CD4-positive, alpha-beta T cell (primary cell): ENCODE results near the gene FBXO21. TPM values are rescaled to one million over a fixed set of nuclear protein-coding genes. Genes with fewer than 3 reads are reported as not detected.

ENCODE experiments used
- ATAC-seq: fragments of 200-7000 bp; cut with Tn5 transposase; one replicate; pipeline ENCODE4 v1.10.0; 2022; ENCODE audit warnings: mild to moderate bottlenecking; ENCODE audit not compliant: poor library complexity
- CTCF ChIA-PET: fragments of 350-600 bp; sonication (Branson Sonifier 250); formaldehyde crosslinking; loops from one replicate; lab custom pipeline; 2021; ENCODE audit warnings: antibody characterized with exemption, inconsistent platforms; lab: Charles Lee
- POLR2A ChIA-PET: fragments of 350-600 bp; sonication (Branson Sonifier 250); formaldehyde crosslinking; loops from one replicate; lab custom pipeline; 2021; ENCODE audit warnings: antibody characterized with exemption, inconsistent platforms; lab: Charles Lee
- DNase-seq, 14 experiments: peaks; one replicate each; pipeline ENCODE4 v3.0.0-alpha.2; 2013 to 2020; ENCODE audit warnings: mixed read lengths in 2 of 14
- H3K27ac ChIP-seq, 2 donors: one replicate each; pipeline versions ENCODE4 v1.5.1 to v1.7.0; 2013; ENCODE audit warnings: low read length in 2 of 2, low read depth in 1 of 2, mild to moderate bottlenecking in 1 of 2
- H3K27me3 ChIP-seq, 2 experiments: 1 replicate in 1 of 2; 2 replicates in 1 of 2; pipeline versions ENCODE4 v1.6.1 to v1.7.0; 2013; ENCODE audit warnings: low read length in 2 of 2, control low read depth in 1 of 2, mild to moderate bottlenecking in 1 of 2, moderate library complexity in 1 of 2; ENCODE audit not compliant: insufficient read depth in 2 of 2, control insufficient read depth in 1 of 2
- H3K36me3 ChIP-seq: one replicate; pipeline ENCODE4 v1.6.1; 2013; ENCODE audit warnings: low read length, control low read depth; ENCODE audit not compliant: insufficient read depth
- H3K4me1 ChIP-seq: one replicate; pipeline ENCODE4 v1.6.1; 2013; ENCODE audit warnings: low read length, control low read depth; ENCODE audit not compliant: insufficient read depth
- H3K4me3 ChIP-seq: one replicate; pipeline ENCODE4 v1.5.1; 2013; ENCODE audit warnings: mild to moderate bottlenecking, low read length, moderate library complexity
- H3K9me3 ChIP-seq, 2 experiments: 1 replicate in 1 of 2; 2 replicates in 1 of 2; pipeline versions ENCODE4 v1.6.1 to v1.7.0; 2013; ENCODE audit warnings: low read length in 2 of 2, mild to moderate bottlenecking in 2 of 2, control low read depth in 1 of 2, moderate library complexity in 1 of 2; ENCODE audit not compliant: control insufficient read depth in 1 of 2, insufficient read depth in 1 of 2
- H3K27ac Mint-ChIP-seq: one replicate; pipeline ENCODE4 v1.8.0; 2020; ENCODE audit warnings: mixed read lengths
- H3K27me3 Mint-ChIP-seq: one replicate; pipeline ENCODE4 v1.8.0; 2021; ENCODE audit warnings: mixed read lengths
- H3K36me3 Mint-ChIP-seq: one replicate; pipeline ENCODE4 v1.8.0; 2021; ENCODE audit warnings: low read depth, mixed read lengths
- H3K4me1 Mint-ChIP-seq: one replicate; pipeline ENCODE4 v1.8.0; 2021; ENCODE audit warnings: low read depth, mixed read lengths
- H3K4me3 Mint-ChIP-seq: one replicate; pipeline ENCODE4 v1.8.0; 2020; ENCODE audit warnings: mild to moderate bottlenecking, mixed read lengths
- H3K9me3 Mint-ChIP-seq: one replicate; pipeline ENCODE4 v1.8.0; 2020; ENCODE audit warnings: mixed read lengths
- intact Hi-C, 2 experiments: fragments of 100-400 bp; cut with DNase I in 1 of 2; cut with micrococcal nuclease in 1 of 2; formaldehyde crosslinking; loops; one replicate each; pipeline versions ENCODE4 v1.15.1 to v1.9.0; 2023 to 2025; cut with DNase I, micrococcal nuclease
- total RNA-seq, 174 experiments: library from RNA in 2 of 174; stranded (reverse) in 2 of 174; gene quantifications; one replicate each; pipeline ENCODE4 v1.2.3 and lab custom pipeline; 2021 to 2026
- TF ChIP-seq, protein P1 (sequence below): fragments of 200-600 bp; IDR thresholded peaks from one replicate; pipeline ENCODE4 v1.8.0; 2022; ENCODE audit warnings: antibody characterized with exemption, mild to moderate bottlenecking

The FBXO21 gene
- total RNA-seq, 2 experiments from 2014 or later: 67.7 to 67.9 TPM

DNA sequence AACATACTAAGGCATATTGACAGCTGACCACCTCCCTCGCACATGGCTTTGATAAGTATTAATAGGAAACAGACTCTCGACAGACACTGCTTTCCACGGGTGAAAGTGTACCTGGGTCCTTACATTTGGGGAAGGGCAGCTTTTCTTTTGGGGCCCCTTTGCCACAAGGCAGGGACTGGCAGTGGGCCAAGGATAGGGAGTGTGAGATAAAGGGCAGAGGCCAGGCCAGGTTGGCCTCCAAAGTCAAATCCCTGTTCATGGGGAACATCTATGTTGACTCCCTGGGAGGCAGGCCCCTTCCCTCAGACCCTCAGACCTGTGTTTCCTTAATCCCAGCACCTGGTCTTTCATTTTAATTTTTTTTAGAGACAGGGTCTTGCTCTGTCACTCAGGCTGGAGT lies 19.4 kb upstream of the FBXO21 start:
- H3K27me3 ChIP-seq: no peaks in the 10 kb centered on the region
- Mint-ChIP-seq H3K9me3 (no peaks in the 10 kb centered on the region), H3K27me3 (peaks cover 38% of the 10 kb centered on the region), H3K36me3 (no peaks in the 10 kb centered on the region), H3K4me1 (no peaks in the 10 kb centered on the region), H3K27ac (no peak overlapping the region), H3K4me3 (no peak overlapping the region)
- ChIA-PET CTCF (interaction anchor here (0.6 to 1.1 kb wide), 2 partner anchors 13 to 872 kb away, joined by 3 read pairs; no protein-coding TSS in a partner anchor), POLR2A (no interaction called here)
- H3K4me3 ChIP-seq: no peak overlapping the region
- no peak overlapping the region for H3K27ac ChIP-seq
- no peaks in the 10 kb centered on the region for H3K9me3 ChIP-seq
- H3K36me3 ChIP-seq: no peaks in the 10 kb centered on the region
- intact Hi-C loops: loop anchor here (5.0 kb wide), 1 partner anchor 378 kb away; no protein-coding TSS in a partner anchor
- TF ChIP-seq, protein P1, sequence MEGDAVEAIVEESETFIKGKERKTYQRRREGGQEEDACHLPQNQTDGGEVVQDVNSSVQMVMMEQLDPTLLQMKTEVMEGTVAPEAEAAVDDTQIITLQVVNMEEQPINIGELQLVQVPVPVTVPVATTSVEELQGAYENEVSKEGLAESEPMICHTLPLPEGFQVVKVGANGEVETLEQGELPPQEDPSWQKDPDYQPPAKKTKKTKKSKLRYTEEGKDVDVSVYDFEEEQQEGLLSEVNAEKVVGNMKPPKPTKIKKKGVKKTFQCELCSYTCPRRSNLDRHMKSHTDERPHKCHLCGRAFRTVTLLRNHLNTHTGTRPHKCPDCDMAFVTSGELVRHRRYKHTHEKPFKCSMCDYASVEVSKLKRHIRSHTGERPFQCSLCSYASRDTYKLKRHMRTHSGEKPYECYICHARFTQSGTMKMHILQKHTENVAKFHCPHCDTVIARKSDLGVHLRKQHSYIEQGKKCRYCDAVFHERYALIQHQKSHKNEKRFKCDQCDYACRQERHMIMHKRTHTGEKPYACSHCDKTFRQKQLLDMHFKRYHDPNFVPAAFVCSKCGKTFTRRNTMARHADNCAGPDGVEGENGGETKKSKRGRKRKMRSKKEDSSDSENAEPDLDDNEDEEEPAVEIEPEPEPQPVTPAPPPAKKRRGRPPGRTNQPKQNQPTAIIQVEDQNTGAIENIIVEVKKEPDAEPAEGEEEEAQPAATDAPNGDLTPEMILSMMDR: no peak
- H3K4me1 ChIP-seq: no peaks in the 10 kb centered on the region
- DNase-seq (no peak), ATAC-seq (no peak)

DNA sequence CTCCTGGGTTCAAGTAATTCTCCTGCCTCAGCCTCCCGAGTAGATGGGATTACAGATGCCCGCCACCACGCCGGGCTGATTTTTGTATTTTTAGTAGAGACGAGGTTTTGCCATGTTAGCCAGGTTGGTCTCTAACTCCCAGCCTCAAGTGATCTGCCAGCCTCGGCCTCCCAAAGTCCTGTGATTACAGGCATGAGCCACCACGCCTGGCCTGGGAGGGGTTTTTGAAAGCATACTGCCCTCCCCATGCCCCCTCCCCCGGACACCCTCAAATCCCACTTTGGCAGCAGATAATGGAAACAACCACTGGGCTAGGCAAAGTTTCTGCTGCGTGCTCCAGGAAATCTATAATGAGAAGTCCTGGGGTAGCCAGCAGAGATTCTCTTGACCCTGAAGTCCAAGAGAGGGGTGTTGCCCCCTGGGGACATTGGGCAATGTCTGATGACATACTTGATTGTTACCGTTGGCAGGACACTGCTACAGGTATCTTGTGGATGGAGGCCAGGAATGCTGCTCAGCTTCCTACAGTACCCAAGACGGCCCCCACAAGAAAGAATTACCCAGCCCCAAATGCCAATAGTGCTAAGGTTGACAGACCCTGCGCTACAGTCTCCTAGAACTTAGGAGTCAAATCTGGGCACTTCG lies 18.7 kb upstream of the FBXO21 start:
- intact Hi-C loops: no loop called here

GRCh38 chr12:117208206-117208605 lies 17.9 kb upstream of the FBXO21 start:
- Mint-ChIP-seq H3K4me1 (no peaks in the 10 kb centered on the region), H3K27ac (no peak overlapping the region), H3K36me3 (no peaks in the 10 kb centered on the region), H3K4me3 (no peak overlapping the region), H3K27me3 (peaks cover 38% of the 10 kb centered on the region), H3K9me3 (no peaks in the 10 kb centered on the region)
- H3K27ac ChIP-seq: no peak overlapping the region
- no peaks in the 10 kb centered on the region for H3K27me3 ChIP-seq
- DNase-seq (no peak), ATAC-seq (no peak)
- TF ChIP-seq, protein P1: no peak
- intact Hi-C loops: no loop called here
- no peak overlapping the region for H3K4me3 ChIP-seq
- no peaks in the 10 kb centered on the region for H3K36me3 ChIP-seq
- H3K9me3 ChIP-seq: no peaks in the 10 kb centered on the region
- H3K4me1 ChIP-seq: no peaks in the 10 kb centered on the region
- ChIA-PET CTCF (no interaction called here), POLR2A (no interaction called here)

More for the DNA sequence above, 18.7 kb upstream of the FBXO21 start:
- Histone ChIP-seq H3K4me1 (no peaks in the 10 kb centered on the region), H3K9me3 (no peaks in the 10 kb centered on the region), H3K27me3 (no peaks in the 10 kb centered on the region), H3K36me3 (no peaks in the 10 kb centered on the region), H3K4me3 (no peak overlapping the region), H3K27ac (no peak overlapping the region)
- Mint-ChIP-seq H3K9me3 (no peaks in the 10 kb centered on the region), H3K27me3 (peaks cover 38% of the 10 kb centered on the region), H3K36me3 (no peaks in the 10 kb centered on the region), H3K4me1 (no peaks in the 10 kb centered on the region), H3K4me3 (no peak overlapping the region), H3K27ac (no peak overlapping the region)
- DNase-seq (no peak), ATAC-seq (no peak)
- TF ChIP-seq, protein P1: no peak
- ChIA-PET POLR2A (no interaction called here), CTCF (interaction anchor here (1.1 kb wide), 1 partner anchor 13 kb away, joined by 3 read pairs; no protein-coding TSS in a partner anchor)
